ENCODE measurements around the gene JAZF1.

Gene JAZF1

GRCh38 chr7:28102797-28103196, 77.8 kb downstream of the JAZF1 start:
- DNase-seq, result no peak

GRCh38 chr7:28096713-28097112, 83.9 kb downstream of the JAZF1 start:
- no peak for DNase-seq

GRCh38 chr7:28095231-28095630, 85.4 kb downstream of the JAZF1 start:
- DNase-seq, result no peak

GRCh38 chr7:28093623-28094232, 86.9 kb downstream of the JAZF1 start:
- DNase-seq, result no peak

- no peak for DNase-seq
Observed at GRCh38 chr7:28091190-28091589, 89.4 kb downstream of the JAZF1 start.

- no peak for DNase-seq
Observed at GRCh38 chr7:28088901-28089714, 91.5 kb downstream of the JAZF1 start.

GRCh38 chr7:28088032-28088431, 92.6 kb downstream of the JAZF1 start:
- DNase-seq, result peak; percentile 58

GRCh38 chr7:28086198-28086597, 94.4 kb downstream of the JAZF1 start:
- no peak for DNase-seq

- no peak for DNase-seq
Observed at GRCh38 chr7:28083998-28084985, 96.3 kb downstream of the JAZF1 start.

GRCh38 chr7:28083164-28083997, 97.2 kb downstream of the JAZF1 start:
- DNase-seq, result peak; percentile 42

- no peak for DNase-seq
Observed at GRCh38 chr7:28082071-28082470, 98.5 kb downstream of the JAZF1 start.

GRCh38 chr7:28081016-28081415, 99.6 kb downstream of the JAZF1 start:
- DNase-seq, result no peak

- DNase-seq, result no peak
Observed at GRCh38 chr7:28078036-28078901, 102.3 kb downstream of the JAZF1 start.

GRCh38 chr7:28077616-28078015, 103.0 kb downstream of the JAZF1 start:
- DNase-seq, result no peak

GRCh38 chr7:28076423-28077200, 104.0 kb downstream of the JAZF1 start:
- no peak for DNase-seq

GRCh38 chr7:28075674-28076358, 104.8 kb downstream of the JAZF1 start:
- no peak for DNase-seq

GRCh38 chr7:28072876-28073514, 107.6 kb downstream of the JAZF1 start:
- DNase-seq, result no peak

GRCh38 chr7:28071570-28071969, 109.0 kb downstream of the JAZF1 start:
- DNase-seq, result no peak

- no peak for DNase-seq
Observed at GRCh38 chr7:28070297-28071055, 110.1 kb downstream of the JAZF1 start.
